22Rv1 (cell line): ENCODE data around the gene CCT7.

Source experiments
- H3K27ac ChIP-seq: fragments of 450-650 bp; 2 replicates; pipeline ENCODE4 v1.5.1; 2017
- ZFX ChIP-seq: fragments of 450-650 bp; IDR thresholded peaks from 2 replicates; pipeline ENCODE4 v1.6.1; 2017; ENCODE audit warnings: antibody characterized with exemption, borderline replicate concordance
- TF ChIP-seq, protein P1 (sequence below): fragments of 450-650 bp; IDR thresholded peaks from 2 replicates; pipeline ENCODE4 v1.5.1; 2017; ENCODE audit warnings: mild to moderate bottlenecking

Gene CCT7

DNA sequence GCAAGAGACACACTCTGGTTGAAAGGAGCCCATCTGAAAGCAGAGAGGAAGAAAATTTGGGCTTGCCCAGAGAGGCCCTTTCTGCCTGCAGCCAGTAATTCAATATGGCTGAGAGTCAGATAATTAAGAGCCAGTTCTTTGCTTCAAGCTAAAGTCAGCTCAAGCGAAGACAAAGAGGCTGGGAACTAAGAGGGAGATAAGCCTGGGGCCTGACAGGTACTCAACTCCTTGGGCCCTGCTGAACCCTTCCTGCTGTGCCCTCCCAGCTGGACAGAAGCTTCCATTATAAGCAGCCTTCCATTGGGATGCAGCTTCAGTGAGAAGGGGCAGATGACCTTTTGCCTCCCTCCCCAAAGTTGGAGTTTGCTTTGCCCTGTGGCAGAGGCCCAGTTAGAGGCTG is 38.2 kb downstream of the CCT7 start:
- H3K27ac ChIP-seq, result no peak overlapping the region
- no peak for TF ChIP-seq ZFX
- TF ChIP-seq, protein P1, sequence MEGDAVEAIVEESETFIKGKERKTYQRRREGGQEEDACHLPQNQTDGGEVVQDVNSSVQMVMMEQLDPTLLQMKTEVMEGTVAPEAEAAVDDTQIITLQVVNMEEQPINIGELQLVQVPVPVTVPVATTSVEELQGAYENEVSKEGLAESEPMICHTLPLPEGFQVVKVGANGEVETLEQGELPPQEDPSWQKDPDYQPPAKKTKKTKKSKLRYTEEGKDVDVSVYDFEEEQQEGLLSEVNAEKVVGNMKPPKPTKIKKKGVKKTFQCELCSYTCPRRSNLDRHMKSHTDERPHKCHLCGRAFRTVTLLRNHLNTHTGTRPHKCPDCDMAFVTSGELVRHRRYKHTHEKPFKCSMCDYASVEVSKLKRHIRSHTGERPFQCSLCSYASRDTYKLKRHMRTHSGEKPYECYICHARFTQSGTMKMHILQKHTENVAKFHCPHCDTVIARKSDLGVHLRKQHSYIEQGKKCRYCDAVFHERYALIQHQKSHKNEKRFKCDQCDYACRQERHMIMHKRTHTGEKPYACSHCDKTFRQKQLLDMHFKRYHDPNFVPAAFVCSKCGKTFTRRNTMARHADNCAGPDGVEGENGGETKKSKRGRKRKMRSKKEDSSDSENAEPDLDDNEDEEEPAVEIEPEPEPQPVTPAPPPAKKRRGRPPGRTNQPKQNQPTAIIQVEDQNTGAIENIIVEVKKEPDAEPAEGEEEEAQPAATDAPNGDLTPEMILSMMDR, result no peak

DNA sequence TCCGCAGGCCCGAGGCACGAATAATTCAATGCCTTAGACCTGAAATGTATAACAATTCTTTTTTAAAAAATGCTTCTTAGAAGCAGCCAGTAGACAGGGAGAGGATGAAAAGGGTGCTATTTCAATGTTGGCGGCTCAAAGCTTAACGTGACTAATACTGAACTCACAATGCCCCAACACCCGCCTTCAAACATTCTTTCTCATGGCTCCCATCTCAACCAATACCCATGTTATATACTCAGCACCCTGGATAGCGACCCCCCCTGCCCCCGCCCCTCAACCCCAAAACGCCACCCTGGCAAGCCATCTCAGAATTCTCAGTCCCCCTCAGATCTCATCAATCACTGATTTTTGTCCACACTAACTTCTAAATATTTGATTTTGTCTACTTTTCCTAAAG is 45.7 kb downstream of the CCT7 start:
- TF ChIP-seq, protein P1, result no peak
- TF ChIP-seq ZFX, result no peak
- no peak overlapping the region for H3K27ac ChIP-seq

DNA sequence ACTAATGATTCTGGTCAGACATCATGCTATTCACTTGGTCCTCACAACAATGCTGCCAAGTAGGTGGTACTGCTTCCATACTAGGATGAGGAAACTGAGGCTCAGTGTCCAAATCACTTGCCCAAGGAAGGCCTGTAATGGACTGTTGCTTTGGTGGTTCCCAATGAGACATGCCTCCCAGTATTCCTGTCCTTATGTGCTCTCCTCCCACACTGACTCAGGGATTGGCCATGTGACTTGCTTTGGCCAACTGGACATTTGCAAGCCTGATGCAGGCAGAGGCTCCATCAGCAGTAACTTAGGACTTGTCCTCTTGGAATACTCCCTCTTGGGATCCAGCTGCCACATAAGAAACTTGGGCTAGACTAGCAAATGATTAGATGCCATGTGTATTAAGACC is 47.1 kb downstream of the CCT7 start:
- no peak for TF ChIP-seq ZFX
- TF ChIP-seq, protein P1, result no peak
- H3K27ac ChIP-seq, result no peak overlapping the region

DNA sequence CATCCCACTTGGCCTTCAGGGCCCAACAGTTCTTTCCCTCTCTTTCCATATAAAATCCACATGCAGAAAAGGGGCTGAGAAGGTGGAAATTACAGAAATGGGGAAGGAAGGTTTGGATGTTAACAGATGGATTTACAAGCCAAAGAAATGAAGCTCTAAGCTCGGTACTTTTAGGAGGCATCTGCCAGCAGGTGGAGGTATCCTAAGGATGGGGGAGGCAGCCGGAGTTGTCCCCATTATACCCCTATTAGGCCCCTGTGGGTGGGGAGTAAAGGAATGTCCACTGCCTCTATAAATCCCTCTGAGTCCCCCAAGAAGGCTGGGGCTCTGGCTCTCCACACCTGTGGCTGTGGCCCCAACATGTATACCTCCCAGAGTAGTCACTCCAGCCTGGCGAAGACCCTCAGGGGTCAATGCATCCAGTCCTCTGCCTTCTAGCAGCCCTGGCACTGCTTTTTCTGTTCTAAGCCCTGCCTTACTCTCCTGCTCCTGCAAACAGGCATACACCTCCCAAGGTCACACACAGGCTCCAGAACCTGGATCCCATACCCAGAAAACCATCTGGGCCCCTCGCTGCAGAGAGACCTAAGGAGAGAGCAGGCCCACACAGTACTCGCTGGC is 48.9 kb downstream of the CCT7 start:
- TF ChIP-seq, protein P1, result no peak
- no peak for TF ChIP-seq ZFX
- H3K27ac ChIP-seq, result no peak overlapping the region

DNA sequence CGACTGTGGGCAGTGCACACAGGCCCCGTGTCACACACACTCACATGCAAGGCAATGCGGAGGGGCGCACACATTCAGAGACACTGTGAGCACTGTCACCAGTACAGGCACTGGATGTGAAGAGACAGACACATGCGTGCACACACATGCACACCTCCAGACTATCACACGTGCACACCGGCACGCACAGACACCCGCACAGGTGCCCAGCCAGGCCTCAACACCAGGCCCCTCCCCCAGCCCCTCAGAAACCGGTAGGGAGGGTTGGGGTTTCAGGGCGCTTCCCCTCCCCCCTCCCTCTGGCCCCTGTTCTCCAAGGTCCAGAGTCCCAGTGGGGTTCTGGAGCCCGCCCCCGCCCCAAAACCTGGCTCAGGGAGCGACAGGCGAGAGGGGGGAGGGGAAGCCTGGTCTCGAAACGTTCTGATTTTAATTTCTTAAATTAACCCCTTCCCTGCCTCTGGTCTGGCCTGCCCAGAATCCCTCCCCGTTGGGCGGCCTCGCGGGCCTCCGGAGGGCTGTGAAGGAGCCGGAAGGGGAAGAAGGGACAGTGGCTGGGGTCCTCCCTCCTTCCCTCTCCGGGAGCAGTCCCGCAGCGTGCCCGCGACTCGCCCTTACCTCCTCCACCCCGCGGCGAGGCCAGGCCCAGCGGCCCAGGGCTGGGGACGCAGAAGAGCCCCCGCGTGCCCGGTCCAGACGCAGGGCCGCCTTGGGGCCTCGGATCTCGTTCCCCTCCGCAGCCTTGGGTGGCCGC is 49.6 kb downstream of the CCT7 start:
- H3K27ac ChIP-seq, result peak overlapping the region; percentile 48
- TF ChIP-seq, protein P1, result no peak
- TF ChIP-seq ZFX, result no peak

DNA sequence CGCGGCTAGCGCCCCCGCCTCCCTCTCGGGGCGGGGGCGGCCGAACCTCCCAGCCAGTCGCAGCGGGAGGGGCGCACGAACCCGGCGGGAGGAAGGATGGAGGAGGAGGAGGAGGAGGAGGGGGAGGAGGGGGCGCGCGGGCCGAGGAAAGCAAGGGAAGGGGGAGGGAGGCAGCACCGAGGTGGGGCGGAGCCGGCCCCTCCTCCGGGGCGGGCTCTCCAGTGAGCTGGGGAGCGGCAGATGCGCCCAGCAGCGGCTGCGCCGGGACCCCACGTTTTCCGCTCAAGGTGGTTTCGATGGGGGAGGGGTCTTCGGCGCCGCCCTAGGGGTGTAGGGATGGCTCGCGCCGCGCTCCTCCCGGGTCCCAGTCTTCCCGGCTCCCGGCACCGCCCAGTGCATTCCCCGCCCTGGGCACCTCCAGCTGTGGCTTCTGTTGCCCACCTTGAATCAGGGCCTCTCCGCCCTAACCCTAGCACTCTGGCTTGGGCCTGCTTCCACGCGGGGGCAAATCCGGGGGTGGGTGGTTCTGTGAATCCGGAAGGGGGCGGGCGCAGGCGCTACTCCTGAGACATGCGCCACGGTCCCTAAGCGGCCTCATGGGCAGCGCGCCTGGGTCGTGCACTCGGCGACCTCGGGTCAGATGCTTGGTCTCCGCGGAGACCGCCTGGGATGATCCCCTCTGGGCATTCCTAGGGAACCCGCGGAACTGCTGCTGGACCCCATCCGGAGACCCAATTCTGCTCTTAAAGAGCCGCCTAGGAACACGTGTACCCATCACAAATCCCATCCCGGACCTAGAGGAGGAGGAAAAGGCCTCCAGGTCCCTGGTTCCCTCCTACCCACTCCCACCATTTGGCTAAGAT is 50.4 kb downstream of the CCT7 start, which contains the start of gene FBXO41:
FBXO41 (minus strand) TSS at position 183 of the 863 bp plus-strand sequence. CDS start 14,848 bp downstream, outside the sequence.
- H3K27ac ChIP-seq, result peak within 1 kb of the TSS; percentile 48
- TF ChIP-seq, protein P1, result no peak
